ENCODE measurements around the gene NF1.

GRCh38 chr17:31241116-31241515 lies 146.3 kb downstream of the NF1 start:
- TF ChIP-seq CTCF (IDR thresholded peaks at IDR 0.05): no peak
- no peak for TF ChIP-seq POLR2A (IDR thresholded peaks at IDR 0.05)
